A549 (cell line): Measurements from ENCODE around the gene ATP2C2. TPM values are rescaled to one million over a fixed set of nuclear protein-coding genes. Genes with fewer than 3 reads are reported as not detected.

Experiments used
- ATAC-seq, 2 experiments: fragments of 200-7000 bp in 1 of 2; fragments of >200 bp in 1 of 2; cut with Nextera tagmentation in 1 of 2; cut with Tn5 transposase in 1 of 2; 3 replicates each; pipeline versions ENCODE4 v1.8.0 to v1.9.1; 2018 to 2020; ENCODE audit warnings: mild to moderate bottlenecking in 1 of 2, moderate library complexity in 1 of 2
- CTCF ChIA-PET: fragments of 300-600 bp; sonication (Branson Sonifier 250); formaldehyde crosslinking; extraction: SDS; loops from one replicate; lab custom pipeline; 2021; ENCODE audit warnings: antibody characterized with exemption, inconsistent platforms; lab: Yijun Ruan, JAX
- POLR2A ChIA-PET: fragments of 350-600 bp; formaldehyde crosslinking; extraction: SDS; loops from one replicate; lab custom pipeline; 2021; ENCODE audit warnings: antibody characterized with exemption, inconsistent platforms; lab: Yijun Ruan, JAX
- DNase-seq, 2 experiments: peaks; one replicate each; pipeline versions ENCODE4 v3.0.0 to v3.0.0-alpha.2; 2011 to 2016; ENCODE audit warnings: low read depth in 1 of 2, low spot score in 1 of 2
- FAIRE-seq: peaks from 2 replicates; lab custom pipeline; 2011; peaks lifted over from hg19 to GRCh38; lab: Jason Lieb, UNC
- H3K27ac ChIP-seq, 2 experiments: fragments of >200 bp; sonication (Bioruptor Twin); formaldehyde crosslinking; 3 replicates each; pipeline ENCODE4 v1.5.1; 2016 to 2017
- H3K4me1 ChIP-seq: fragments of >200 bp; sonication (Bioruptor Twin); formaldehyde crosslinking; 3 replicates; pipeline ENCODE4 v1.6.1; 2016
- H3K4me2 ChIP-seq: fragments of >200 bp; sonication (Bioruptor Twin); formaldehyde crosslinking; 3 replicates; pipeline ENCODE4 v1.6.1; 2016
- H3K4me3 ChIP-seq: fragments of >200 bp; sonication (Bioruptor Twin); formaldehyde crosslinking; 3 replicates; pipeline ENCODE4 v1.5.1; 2016
- H3K9me3 ChIP-seq: fragments of >200 bp; sonication (Bioruptor Twin); formaldehyde crosslinking; 3 replicates; pipeline ENCODE4 v1.6.1; 2016
- BHLHE40 ChIP-seq: IDR thresholded peaks from 2 replicates; pipeline ENCODE4 v1.6.1; 2012; ENCODE audit warnings: low read depth, low read length, inconsistent platforms
- CEBPB ChIP-seq, 2 experiments: fragments of >200 bp in 1 of 2; sonication (Bioruptor Twin) in 1 of 2; formaldehyde crosslinking in 1 of 2; IDR thresholded peaks; 2 replicates each; pipeline ENCODE4 v1.6.1; 2012 to 2016
- ESRRA ChIP-seq: fragments of 150-350 bp; IDR thresholded peaks from 2 replicates; pipeline ENCODE4 v1.6.1; 2014; ENCODE audit warnings: mild to moderate bottlenecking, low read length, borderline replicate concordance
- HEYL ChIP-seq: fragments of 250-450 bp; sonication (Bioruptor Pico); IDR thresholded peaks from 2 replicates; pipeline ENCODE4 v1.8.0; 2021; ENCODE audit warnings: mild to moderate bottlenecking, moderate library complexity
- JUN ChIP-seq, 2 experiments: fragments of >200 bp; sonication (Bioruptor Twin); formaldehyde crosslinking; IDR thresholded peaks; 2 replicates in 1 of 2; 3 replicates in 1 of 2; pipeline ENCODE4 v1.6.1; 2016 to 2017
- KDM1A ChIP-seq: fragments of 200-600 bp; sonication (generic); IDR thresholded peaks from 2 replicates; pipeline ENCODE4 v1.6.1; 2016; ENCODE audit warnings: low read depth, mild to moderate bottlenecking
- MAZ ChIP-seq: fragments of 150-350 bp; IDR thresholded peaks from 2 replicates; pipeline ENCODE4 v1.6.1; 2014; ENCODE audit warnings: antibody characterized with exemption, low read depth, low read length, borderline replicate concordance
- NPAS2 ChIP-seq: fragments of 250-450 bp; sonication (Bioruptor Pico); IDR thresholded peaks from 2 replicates; pipeline ENCODE4 v1.8.0; 2022; ENCODE audit warnings: mild to moderate bottlenecking, moderate library complexity, borderline replicate concordance
- NR3C1 ChIP-seq: fragments of >200 bp; sonication (Bioruptor Twin); formaldehyde crosslinking; IDR thresholded peaks from 3 replicates; pipeline ENCODE4 v1.6.1; 2017
- POLR2A ChIP-seq: IDR thresholded peaks from 2 replicates; pipeline ENCODE4 v1.6.1; 2012; ENCODE audit warnings: mild to moderate bottlenecking, low read length
- RFX5 ChIP-seq: fragments of 450-650 bp; IDR thresholded peaks from 2 replicates; pipeline ENCODE4 v1.7.1; 2014; ENCODE audit warnings: antibody characterized with exemption, mild to moderate bottlenecking, moderate library complexity
- RNF2 ChIP-seq: fragments of 200-600 bp; sonication (generic); IDR thresholded peaks from 2 replicates; pipeline ENCODE4 v1.6.1; 2016; ENCODE audit warnings: low read depth, mild to moderate bottlenecking, antibody characterized with exemption, moderate library complexity, borderline replicate concordance
- TP53 ChIP-seq: fragments of 250-450 bp; sonication (Bioruptor Pico); IDR thresholded peaks from 2 replicates; pipeline ENCODE4 v1.5.0; 2021; ENCODE audit warnings: mild to moderate bottlenecking, moderate library complexity
- USF2 ChIP-seq: fragments of 450-650 bp; IDR thresholded peaks from 2 replicates; pipeline ENCODE4 v1.6.1; 2014; ENCODE audit warnings: antibody characterized with exemption
- ZC3H11A ChIP-seq: fragments of 450-650 bp; IDR thresholded peaks from 2 replicates; pipeline ENCODE4 v1.6.1; 2014; ENCODE audit warnings: antibody characterized with exemption, mild to moderate bottlenecking
- ZNF302 ChIP-seq: fragments of 250-450 bp; sonication (Bioruptor Pico); IDR thresholded peaks from 2 replicates; pipeline ENCODE4 v1.9.0; 2021; ENCODE audit warnings: inconsistent platforms, mild to moderate bottlenecking, moderate library complexity
- ZSCAN20 ChIP-seq: fragments of 250-450 bp; sonication (Bioruptor Pico); IDR thresholded peaks from 2 replicates; pipeline ENCODE4 v1.8.0; 2022; ENCODE audit warnings: mild to moderate bottlenecking, moderate library complexity
- WGBS: methylation state at CpG from one replicate; pipeline ENCODE4 v1.1.6; 2017; ENCODE audit errors: missing lambda C conversion rate; 5-methylcytosine and 5-hydroxymethylcytosine counted together
- polyA plus RNA-seq, 4 experiments: library from polyadenylated mRNA; depleted of rRNA in 3 of 4; stranded (reverse); fragments of >200 nt; fragmentation: RNase III in 1 of 4; extraction: RNeasy Plus Mini Kit Qiagen cat#74134 plus additional on column Dnase treatment in 1 of 4; gene quantifications; 2 replicates in 3 of 4; 3 replicates in 1 of 4; pipeline ENCODE4 v1.2.3, GENCODE V29; 2011 to 2017
- TF ChIP-seq, protein P1 (sequence below): fragments of >200 bp; sonication (Bioruptor Twin); formaldehyde crosslinking; IDR thresholded peaks from 3 replicates; pipeline ENCODE4 v1.6.1; 2016
- TF ChIP-seq, protein P2 (sequence below): fragments of >200 bp; sonication (Bioruptor Twin); formaldehyde crosslinking; IDR thresholded peaks from 3 replicates; pipeline ENCODE4 v1.5.1; 2016

The ATP2C2 gene
- polyA plus RNA-seq, 2 of the 4 experiments (the other 2 are of a cell fraction) = 0.14 to 0.17 TPM

DNA sequence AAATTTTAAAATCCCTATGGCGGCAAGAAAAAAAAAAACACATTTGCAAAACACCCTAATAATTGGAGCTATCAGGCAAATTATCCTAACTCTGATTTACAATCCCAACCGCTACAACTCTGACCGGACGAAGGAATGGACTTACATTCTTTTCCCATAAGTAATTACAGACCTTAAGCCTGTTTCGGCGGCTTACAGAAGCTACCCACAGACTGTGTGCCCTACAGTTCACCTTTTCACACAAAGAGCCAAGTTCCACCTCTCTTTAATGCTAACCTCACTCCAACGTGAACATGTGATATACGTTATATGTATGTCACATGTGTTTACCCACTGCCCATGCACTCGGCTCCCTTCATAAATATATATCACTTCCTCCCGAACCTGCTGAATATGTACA lies 144.8 kb downstream of the ATP2C2 start:
- POLR2A ChIA-PET = no interaction called here
- CTCF ChIA-PET = interaction anchor here (0.9 to 20.3 kb wide), 12 partner anchors 8 to 227 kb away, joined by 3 to 284 read pairs (median 17); partner anchors contain the start of gene COTL1
- no peak for ATAC-seq
- DNase-seq = no peak
- no peaks in the 10 kb centered on the region for H3K9me3 ChIP-seq
- H3K4me1 ChIP-seq = peaks cover 4% of the 10 kb centered on the region; the same call in 2 of the 3 replicates
- WGBS = 84% methylated on average over 10 of the region's 10 CpGs
- no peak overlapping the region for H3K4me2 ChIP-seq
- no peak for TF ChIP-seq RNF2
- TF ChIP-seq CEBPB (IDR thresholded peaks at IDR 0.05) = no peak
- TF ChIP-seq POLR2A = no peak
- TF ChIP-seq BHLHE40 = no peak
- TF ChIP-seq JUN (IDR thresholded peaks at IDR 0.05) = no peak
- TF ChIP-seq, protein P1, sequence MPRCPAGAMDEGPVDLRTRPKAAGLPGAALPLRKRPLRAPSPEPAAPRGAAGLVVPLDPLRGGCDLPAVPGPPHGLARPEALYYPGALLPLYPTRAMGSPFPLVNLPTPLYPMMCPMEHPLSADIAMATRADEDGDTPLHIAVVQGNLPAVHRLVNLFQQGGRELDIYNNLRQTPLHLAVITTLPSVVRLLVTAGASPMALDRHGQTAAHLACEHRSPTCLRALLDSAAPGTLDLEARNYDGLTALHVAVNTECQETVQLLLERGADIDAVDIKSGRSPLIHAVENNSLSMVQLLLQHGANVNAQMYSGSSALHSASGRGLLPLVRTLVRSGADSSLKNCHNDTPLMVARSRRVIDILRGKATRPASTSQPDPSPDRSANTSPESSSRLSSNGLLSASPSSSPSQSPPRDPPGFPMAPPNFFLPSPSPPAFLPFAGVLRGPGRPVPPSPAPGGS = no peak
- no peak for TF ChIP-seq NR3C1
- TF ChIP-seq ZC3H11A = no peak
- TF ChIP-seq ZNF302 (CRISPR knock-in tag) = no peak
- TF ChIP-seq ESRRA = no peak
- no peak for TF ChIP-seq RFX5
- no peak for TF ChIP-seq TP53 (CRISPR knock-in tag)
- no peak overlapping the region for H3K4me3 ChIP-seq
- no peak for FAIRE-seq
- H3K27ac ChIP-seq = no peak overlapping the region

- TF ChIP-seq HEYL (CRISPR knock-in tag) = no peak
- no peak for TF ChIP-seq MAZ
- no peak for TF ChIP-seq RFX5
- TF ChIP-seq, protein P2, sequence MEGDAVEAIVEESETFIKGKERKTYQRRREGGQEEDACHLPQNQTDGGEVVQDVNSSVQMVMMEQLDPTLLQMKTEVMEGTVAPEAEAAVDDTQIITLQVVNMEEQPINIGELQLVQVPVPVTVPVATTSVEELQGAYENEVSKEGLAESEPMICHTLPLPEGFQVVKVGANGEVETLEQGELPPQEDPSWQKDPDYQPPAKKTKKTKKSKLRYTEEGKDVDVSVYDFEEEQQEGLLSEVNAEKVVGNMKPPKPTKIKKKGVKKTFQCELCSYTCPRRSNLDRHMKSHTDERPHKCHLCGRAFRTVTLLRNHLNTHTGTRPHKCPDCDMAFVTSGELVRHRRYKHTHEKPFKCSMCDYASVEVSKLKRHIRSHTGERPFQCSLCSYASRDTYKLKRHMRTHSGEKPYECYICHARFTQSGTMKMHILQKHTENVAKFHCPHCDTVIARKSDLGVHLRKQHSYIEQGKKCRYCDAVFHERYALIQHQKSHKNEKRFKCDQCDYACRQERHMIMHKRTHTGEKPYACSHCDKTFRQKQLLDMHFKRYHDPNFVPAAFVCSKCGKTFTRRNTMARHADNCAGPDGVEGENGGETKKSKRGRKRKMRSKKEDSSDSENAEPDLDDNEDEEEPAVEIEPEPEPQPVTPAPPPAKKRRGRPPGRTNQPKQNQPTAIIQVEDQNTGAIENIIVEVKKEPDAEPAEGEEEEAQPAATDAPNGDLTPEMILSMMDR = no peak
- no peak for TF ChIP-seq JUN (IDR thresholded peaks at IDR 0.05)
- no peak for TF ChIP-seq KDM1A
- TF ChIP-seq USF2 = no peak
- TF ChIP-seq NPAS2 (CRISPR knock-in tag) = no peak
- no peak for TF ChIP-seq ZSCAN20
- TF ChIP-seq, all 56 proteins: peak for 0
- DNase-seq (no peak), ATAC-seq (no peak), FAIRE-seq (no peak)
- no peaks in the 10 kb centered on the region for H3K9me3 ChIP-seq
- H3K4me1 ChIP-seq = peaks cover 4% of the 10 kb centered on the region; the same call in 2 of the 3 replicates
- no peak overlapping the region for H3K4me3 ChIP-seq
- POLR2A ChIA-PET = no interaction called here
- no peak overlapping the region for H3K4me2 ChIP-seq
- WGBS = 69% methylated on average over 10 of the region's 11 CpGs
- no peak overlapping the region; a peak in 1 of 6 replicates for H3K27ac ChIP-seq
- CTCF ChIA-PET = interaction anchor here (0.9 to 20.3 kb wide), 11 partner anchors 8 to 226 kb away, joined by 3 to 284 read pairs (median 8); partner anchors contain the start of gene COTL1
Measured at GRCh38 chr16:84513666-84514065, 145.3 kb downstream of the ATP2C2 start.

Other genes starting within 250 kb of the ATP2C2 start
- gene HSDL1, start 223.4 kb upstream of the ATP2C2 start, polyA plus RNA-seq (2011; rRNA removed) = 24.9 and 25.6 TPM in 2 replicates
- gene HSDL1, start 223.4 kb upstream of the ATP2C2 start, polyA plus RNA-seq (2017; fragmentation: RNase III; extraction: RNeasy Plus Mini Kit Qiagen cat#74134 plus additional on column Dnase treatment) = 14.7 to 18.3 TPM (median 17.9 TPM) in 3 replicates
- gene DNAAF1, start 223.2 kb upstream of the ATP2C2 start, polyA plus RNA-seq (2011; rRNA removed) = 0.07 and 0.13 TPM in 2 replicates
- 0.14 to 0.31 TPM (median 0.21 TPM) in 3 replicates for gene DNAAF1, start 223.2 kb upstream of the ATP2C2 start, polyA plus RNA-seq (2017; fragmentation: RNase III; extraction: RNeasy Plus Mini Kit Qiagen cat#74134 plus additional on column Dnase treatment)
- gene TAF1C, start 181.5 kb upstream of the ATP2C2 start, polyA plus RNA-seq (2011; rRNA removed) = 13.2 and 17.8 TPM in 2 replicates
- gene TAF1C, start 181.5 kb upstream of the ATP2C2 start, polyA plus RNA-seq (2017; fragmentation: RNase III; extraction: RNeasy Plus Mini Kit Qiagen cat#74134 plus additional on column Dnase treatment) = 32.8 to 41.2 TPM (median 38.6 TPM) in 3 replicates
- not detected in 2 replicates for gene ADAD2, start 177.4 kb upstream of the ATP2C2 start, polyA plus RNA-seq (2011; rRNA removed)
- not detected in 3 replicates for gene ADAD2, start 177.4 kb upstream of the ATP2C2 start, polyA plus RNA-seq (2017; fragmentation: RNase III; extraction: RNeasy Plus Mini Kit Qiagen cat#74134 plus additional on column Dnase treatment)
- not detected in 2 replicates for gene KCNG4, start 128.5 kb upstream of the ATP2C2 start, polyA plus RNA-seq (2011; rRNA removed)
- gene KCNG4, start 128.5 kb upstream of the ATP2C2 start, polyA plus RNA-seq (2017; fragmentation: RNase III; extraction: RNeasy Plus Mini Kit Qiagen cat#74134 plus additional on column Dnase treatment) = not detected in 3 replicates
- 0.13 TPM in 1 of 2 replicates, not detected in the other for gene WFDC1, start 73.7 kb upstream of the ATP2C2 start, polyA plus RNA-seq (2011; rRNA removed)
- gene WFDC1, start 73.7 kb upstream of the ATP2C2 start, polyA plus RNA-seq (2017; fragmentation: RNase III; extraction: RNeasy Plus Mini Kit Qiagen cat#74134 plus additional on column Dnase treatment) = not detected in 3 replicates
- 26.2 and 31.3 TPM in 2 replicates for gene MEAK7, start 136.1 kb downstream of the ATP2C2 start, polyA plus RNA-seq (2011; rRNA removed)
- gene MEAK7, start 136.1 kb downstream of the ATP2C2 start, polyA plus RNA-seq (2017; fragmentation: RNase III; extraction: RNeasy Plus Mini Kit Qiagen cat#74134 plus additional on column Dnase treatment) = 30.5 to 35.1 TPM (median 32.8 TPM) in 3 replicates
- gene COTL1, start 249.5 kb downstream of the ATP2C2 start, polyA plus RNA-seq (2011; rRNA removed) = 89.7 and 94.1 TPM in 2 replicates
- 372 to 495 TPM (median 379 TPM) in 3 replicates for gene COTL1, start 249.5 kb downstream of the ATP2C2 start, polyA plus RNA-seq (2017; fragmentation: RNase III; extraction: RNeasy Plus Mini Kit Qiagen cat#74134 plus additional on column Dnase treatment)